Measurements from ENCODE around the gene STS. TPM values are rescaled to one million over a fixed set of nuclear protein-coding genes. Genes with fewer than 3 reads are reported as not detected.

Gene STS
- total and polyA plus RNA-seq, 4 donors: 1.8 to 6.4 (median 2.8) TPM

- no peak for TF ChIP-seq CTCF (IDR thresholded peaks at IDR 0.05; ENCODE audit: low read depth, low read length, missing input control)
- no peak for TF ChIP-seq YY1 (IDR thresholded peaks at IDR 0.05)
- TF ChIP-seq REST (IDR thresholded peaks at IDR 0.05): no peak
- TF ChIP-seq RXRA (IDR thresholded peaks at IDR 0.05): no peak
- TF ChIP-seq SP1 (IDR thresholded peaks at IDR 0.05): no peak
Observed at GRCh38 chrX:7149411-7149810, 1.9 kb downstream of the STS start (continued).

GRCh38 chrX:7153231-7153630 lies 5.7 kb downstream of the STS start:
- TF ChIP-seq FOXA2 (IDR thresholded peaks at IDR 0.05) (no peak), ZBTB33 (IDR thresholded peaks at IDR 0.05) (no peak), CTCF (IDR thresholded peaks at IDR 0.05; ENCODE audit: low read depth, low read length, missing input control) (no peak), YY1 (IDR thresholded peaks at IDR 0.05) (no peak), REST (IDR thresholded peaks at IDR 0.05) (no peak), ATF3 (IDR thresholded peaks at IDR 0.05) (no peak), SP1 (IDR thresholded peaks at IDR 0.05) (no peak), FOXA1 (IDR thresholded peaks at IDR 0.05) (no peak), MAX (IDR thresholded peaks at IDR 0.05) (no peak), HNF4G (IDR thresholded peaks at IDR 0.05) (no peak), EGR1 (IDR thresholded peaks at IDR 0.05; ENCODE audit: low read depth in 2 of 2) (no peak), RXRA (IDR thresholded peaks at IDR 0.05) (no peak), RAD21 (IDR thresholded peaks at IDR 0.05) (no peak), GABPA (IDR thresholded peaks at IDR 0.05 in 1 of 2, conservative IDR thresholded peaks at IDR 0.05 in 1 of 2) (no peak), HNF4A (conservative IDR thresholded peaks at IDR 0.05) (no peak), NR2F2 (IDR thresholded peaks at IDR 0.05) (no peak), JUND (IDR thresholded peaks at IDR 0.05) (no peak), TAF1 (conservative IDR thresholded peaks at IDR 0.05) (no peak)
- no peak overlapping the region for H3K27ac ChIP-seq (ENCODE audit: low read depth in 1 of 2, low read length in 2 of 2)
- no peak overlapping the region for H3K9ac ChIP-seq (ENCODE audit: low read depth in 1 of 2, low read length in 2 of 2)
- DNase-seq (ENCODE audit: low spot score): no peak
- H3K27me3 ChIP-seq (ENCODE audit: control insufficient read depth in 4 of 4, insufficient read depth in 4 of 4, low read length in 3 of 4): no peaks in the 10 kb centered on the region
- H3K36me3 ChIP-seq (ENCODE audit: control insufficient read depth in 4 of 4, insufficient read depth in 3 of 4, low read depth in 1 of 4, low read length in 3 of 4): no peaks in the 10 kb centered on the region
- no peak overlapping the region for H3K4me3 ChIP-seq (ENCODE audit: low read depth in 1 of 3, low read length in 3 of 3)
- peaks cover 0 to 6% (median 3%) of the 10 kb centered on the region in 4 donors for H3K4me1 ChIP-seq (ENCODE audit: control insufficient read depth in 4 of 4, insufficient read depth in 4 of 4, low read length in 3 of 4)
- no peaks in the 10 kb centered on the region for H3K9me3 ChIP-seq (ENCODE audit: control insufficient read depth in 4 of 4, low read length in 3 of 4)
- 77% methylated on average over 2 of the region's 2 CpGs for WGBS
